GM21381 (cell line): ENCODE measurements around the gene MRPS22.

Source experiments
- ATAC-seq: cut with Tn5 transposase; IDR thresholded peaks from one replicate; pipeline ENCODE4 v1.9.1; 2021; ENCODE audit warnings: mild to moderate bottlenecking, moderate library complexity; ENCODE audit not compliant: unreplicated experiment

The MRPS22 gene

GRCh38 chr3:139343895-139344856 lies at the start of gene MRPS22:
TSS of gene MRPS22 (plus strand) at chr3:139344020. CDS start at chr3:139344027, 7 bp downstream.
- ATAC-seq = peak; percentile 98

GRCh38 chr3:139295040-139295439 lies 48.8 kb upstream of the MRPS22 start:
- ATAC-seq = no peak

- no peak for ATAC-seq
Measured at GRCh38 chr3:139296141-139296718, 47.6 kb upstream of the MRPS22 start.

- ATAC-seq = no peak
Measured at GRCh38 chr3:139297588-139298311, 46.1 kb upstream of the MRPS22 start.

- no peak for ATAC-seq
Measured at GRCh38 chr3:139299261-139300132, 44.3 kb upstream of the MRPS22 start.

- ATAC-seq = no peak
Measured at GRCh38 chr3:139300416-139300815, 43.4 kb upstream of the MRPS22 start.

GRCh38 chr3:139301183-139301582 lies 42.6 kb upstream of the MRPS22 start:
- no peak for ATAC-seq

GRCh38 chr3:139301654-139302053 lies 42.2 kb upstream of the MRPS22 start:
- ATAC-seq = no peak

- no peak for ATAC-seq
Measured at GRCh38 chr3:139302084-139302800, 41.6 kb upstream of the MRPS22 start.

- ATAC-seq = no peak
Measured at GRCh38 chr3:139302801-139303113, 41.1 kb upstream of the MRPS22 start.

- ATAC-seq = no peak
Measured at GRCh38 chr3:139303216-139303615, 40.6 kb upstream of the MRPS22 start.

- ATAC-seq = no peak
Measured at GRCh38 chr3:139304383-139304782, 39.4 kb upstream of the MRPS22 start.

- ATAC-seq = no peak
Measured at GRCh38 chr3:139306078-139306477, 37.7 kb upstream of the MRPS22 start.

- ATAC-seq = no peak
Measured at GRCh38 chr3:139307072-139307491, 36.7 kb upstream of the MRPS22 start.

- ATAC-seq = no peak
Measured at GRCh38 chr3:139307601-139308555, 35.9 kb upstream of the MRPS22 start.

GRCh38 chr3:139308560-139308959 lies 35.3 kb upstream of the MRPS22 start:
- ATAC-seq = no peak

GRCh38 chr3:139309061-139309591 lies 34.7 kb upstream of the MRPS22 start:
- no peak for ATAC-seq

GRCh38 chr3:139309880-139310279 lies 33.9 kb upstream of the MRPS22 start:
- no peak for ATAC-seq

GRCh38 chr3:139310474-139310933 lies 33.3 kb upstream of the MRPS22 start:
- ATAC-seq = no peak
